H9 (cell line): ENCODE measurements around the gene EIF4G2. TPM values are rescaled to one million over a fixed set of nuclear protein-coding genes. Genes with fewer than 3 reads are reported as not detected.

Source experiments
- DNase-seq: peaks from one replicate; pipeline ENCODE4 v3.0.0-alpha.2; 2017
- H2AFZ ChIP-seq: one replicate; pipeline ENCODE4 v1.6.1; 2013; ENCODE audit warnings: mild to moderate bottlenecking, low read length, control low read depth, moderate library complexity
- H2AK5ac ChIP-seq: 2 replicates; pipeline ENCODE4 v1.6.1; 2013; ENCODE audit warnings: low read length, control low read depth, mixed read lengths; ENCODE audit not compliant: insufficient read length
- H2BK120ac ChIP-seq: one replicate; pipeline ENCODE4 v1.6.1; 2013; ENCODE audit warnings: low read depth, mild to moderate bottlenecking, low read length, control low read depth, inconsistent platforms; ENCODE audit not compliant: poor library complexity, severe bottlenecking
- H2BK12ac ChIP-seq: 2 replicates; pipeline ENCODE4 v1.6.1; 2013; ENCODE audit warnings: low read length, control low read depth, mixed read lengths, low read depth; ENCODE audit not compliant: insufficient read length
- H2BK15ac ChIP-seq: 2 replicates; pipeline ENCODE4 v1.6.1; 2013; ENCODE audit warnings: low read depth, low read length, control low read depth
- H2BK20ac ChIP-seq: one replicate; pipeline ENCODE4 v1.6.1; 2013; ENCODE audit warnings: low read depth, mild to moderate bottlenecking, low read length, control low read depth, inconsistent platforms; ENCODE audit not compliant: poor library complexity, severe bottlenecking
- H2BK5ac ChIP-seq: 2 replicates; pipeline ENCODE4 v1.6.1; 2013; ENCODE audit warnings: low read length, control low read depth, mixed read lengths; ENCODE audit not compliant: insufficient read length
- H3K14ac ChIP-seq: 2 replicates; pipeline ENCODE4 v1.6.1; 2013; ENCODE audit warnings: low read length, control low read depth; ENCODE audit not compliant: insufficient read depth
- H3K18ac ChIP-seq: 2 replicates; pipeline ENCODE4 v1.6.1; 2013; ENCODE audit warnings: low read depth, mild to moderate bottlenecking, mixed read lengths, low read length, control low read depth; ENCODE audit not compliant: insufficient read length
- H3K23ac ChIP-seq: 2 replicates; pipeline ENCODE4 v1.6.1; 2013; ENCODE audit warnings: low read length, control low read depth, mixed read lengths, low read depth; ENCODE audit not compliant: insufficient read length
- H3K23me2 ChIP-seq: 2 replicates; pipeline ENCODE4 v1.6.1; 2013; ENCODE audit warnings: low read depth, mild to moderate bottlenecking, mixed read lengths, low read length, control low read depth; ENCODE audit not compliant: insufficient read length, poor library complexity, severe bottlenecking
- H3K27ac ChIP-seq: 2 replicates; pipeline ENCODE4 v1.5.1; 2013; ENCODE audit warnings: low read length, control low read depth, mixed read lengths, low read depth; ENCODE audit not compliant: insufficient read length
- H3K27me3 ChIP-seq: 2 replicates; pipeline ENCODE4 v1.6.1; 2013; ENCODE audit warnings: low read length, control low read depth, inconsistent platforms; ENCODE audit not compliant: insufficient read depth
- H3K4ac ChIP-seq: 2 replicates; pipeline ENCODE4 v1.6.1; 2013; ENCODE audit warnings: low read depth, mild to moderate bottlenecking, control low read depth, inconsistent platforms, low read length, moderate library complexity
- H3K4me1 ChIP-seq: 2 replicates; pipeline ENCODE4 v1.6.1; 2013; ENCODE audit warnings: low read length, control low read depth, inconsistent platforms; ENCODE audit not compliant: insufficient read depth
- H3K4me2 ChIP-seq: 2 replicates; pipeline ENCODE4 v1.6.1; 2013; ENCODE audit warnings: low read length, control low read depth, mixed read lengths; ENCODE audit not compliant: insufficient read length, insufficient read depth
- H3K56ac ChIP-seq: 2 replicates; pipeline ENCODE4 v1.6.1; 2013; ENCODE audit warnings: low read depth, mild to moderate bottlenecking, mixed read lengths, low read length, control low read depth; ENCODE audit not compliant: insufficient read length
- H3K79me1 ChIP-seq: 2 replicates; pipeline ENCODE4 v1.6.1; 2013; ENCODE audit warnings: low read depth, mild to moderate bottlenecking, moderate library complexity, low read length, control low read depth, inconsistent platforms; ENCODE audit not compliant: insufficient read depth, poor library complexity, severe bottlenecking
- H3K79me2 ChIP-seq: 2 replicates; pipeline ENCODE4 v1.6.1; 2013; ENCODE audit warnings: low read length, control low read depth, inconsistent platforms; ENCODE audit not compliant: insufficient read depth
- H3K9ac ChIP-seq: 2 replicates; pipeline ENCODE4 v1.6.1; 2013; ENCODE audit warnings: low read length, control low read depth, mixed read lengths; ENCODE audit not compliant: insufficient read length; ENCODE audit errors: extremely low read depth
- H3K9me3 ChIP-seq: one replicate; pipeline ENCODE4 v1.6.1; 2013; ENCODE audit warnings: low read depth, low read length, inconsistent platforms; ENCODE audit not compliant: control insufficient read depth
- H3T11ph ChIP-seq: one replicate; pipeline ENCODE4 v1.6.1; 2013; ENCODE audit warnings: mild to moderate bottlenecking, low read length, control low read depth, inconsistent platforms
- H4K20me1 ChIP-seq: one replicate; pipeline ENCODE4 v1.6.1; 2013; ENCODE audit not compliant: control insufficient read depth, insufficient read length, insufficient read depth
- H4K5ac ChIP-seq: 2 replicates; pipeline ENCODE4 v1.6.1; 2013; ENCODE audit warnings: low read depth, mild to moderate bottlenecking, mixed read lengths, low read length, control low read depth; ENCODE audit not compliant: insufficient read length
- H4K8ac ChIP-seq: replicated peaks from 2 replicates; pipeline ENCODE4 v1.6.1; 2013; ENCODE audit warnings: low read length, control low read depth, mixed read lengths, low read depth; ENCODE audit not compliant: insufficient read length
- H4K91ac ChIP-seq: 2 replicates; pipeline ENCODE4 v1.6.1; 2013; ENCODE audit warnings: low read depth, mild to moderate bottlenecking, moderate library complexity, mixed read lengths, low read length, control low read depth; ENCODE audit not compliant: insufficient read length
- H3K27ac Mint-ChIP-seq, 3 experiments: 2 replicates in 2 of 3; 3 replicates in 1 of 3; pipeline ENCODE4 v1.8.0; 2020 to 2021; ENCODE audit warnings: mixed read lengths in 3 of 3, mild to moderate bottlenecking in 1 of 3, moderate library complexity in 1 of 3
- H3K27me3 Mint-ChIP-seq: 2 replicates; pipeline ENCODE4 v1.8.0; 2021; ENCODE audit warnings: low read depth, mild to moderate bottlenecking, moderate library complexity, mixed read lengths
- H3K36me3 Mint-ChIP-seq, 3 experiments: 2 replicates in 2 of 3; 3 replicates in 1 of 3; pipeline ENCODE4 v1.8.0; 2020 to 2021; ENCODE audit warnings: low read depth in 3 of 3, mixed read lengths in 3 of 3; ENCODE audit not compliant: insufficient read depth in 1 of 3
- H3K4me1 Mint-ChIP-seq, 2 experiments: 2 replicates each; pipeline ENCODE4 v1.8.0; 2020; ENCODE audit warnings: mixed read lengths in 2 of 2
- H3K4me3 Mint-ChIP-seq, 2 experiments: 2 replicates in 1 of 2; 3 replicates in 1 of 2; pipeline ENCODE4 v1.8.0; 2020 to 2021; ENCODE audit warnings: mild to moderate bottlenecking in 2 of 2, mixed read lengths in 2 of 2, moderate library complexity in 1 of 2
- H3K9me3 Mint-ChIP-seq, 2 experiments: 2 replicates in 1 of 2; 3 replicates in 1 of 2; pipeline ENCODE4 v1.8.0; 2020; ENCODE audit warnings: mild to moderate bottlenecking in 2 of 2, mixed read lengths in 2 of 2, moderate library complexity in 1 of 2
- CTCF ChIP-seq: fragments of 200-600 bp; sonication (generic); conservative IDR thresholded peaks from 3 replicates; pipeline ENCODE4 v1.8.0; 2021; ENCODE audit warnings: antibody characterized with exemption, mild to moderate bottlenecking
- WGBS: extraction: QIAGEN DNeasy Blood & Tissue Kit; methylation state at CpG from one replicate; pipeline ENCODE4 v1.1.7; 2013; ENCODE audit warnings: missing lambda C conversion rate, low lambda C conversion rate, mixed read lengths; ENCODE audit not compliant: insufficient read length; ENCODE audit errors: extremely low coverage; 5-methylcytosine and 5-hydroxymethylcytosine counted together
- total RNA-seq: library from RNA; stranded (reverse); gene quantifications from 2 replicates; pipeline ENCODE4 v1.2.1, GENCODE V29; 2021

EIF4G2 gene
- total RNA-seq, 1 experiment from 2014 or later, result 1,013 TPM

DNA sequence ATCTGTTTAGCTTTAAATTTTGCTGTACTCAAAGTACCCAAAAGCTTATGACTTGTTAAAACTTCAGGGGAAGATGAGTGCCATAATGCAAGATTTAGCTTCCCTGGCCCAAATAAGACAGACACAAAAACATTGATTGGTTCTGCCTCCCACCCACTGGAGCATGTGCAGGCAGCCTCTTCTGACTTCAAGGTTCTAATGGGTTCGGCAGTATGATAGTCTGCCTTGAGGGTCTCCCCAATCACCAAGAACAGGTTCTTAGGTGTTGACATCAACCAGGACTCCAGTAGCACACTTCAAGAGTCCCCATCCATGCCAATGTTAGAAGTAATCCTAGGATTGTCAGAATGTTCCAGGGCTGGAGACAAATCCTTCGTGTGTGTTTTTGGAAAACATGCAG lies 12.5 kb downstream of the EIF4G2 start:
- no CpG with 5 or more reads among the region's 2 CpGs for WGBS
- Histone ChIP-seq H3K79me1 (no peaks in the 10 kb centered on the region), H3T11ph (no peak overlapping the region), H3K79me2 (no peaks in the 10 kb centered on the region), H3K9ac (no peak overlapping the region), H2BK120ac (no peak overlapping the region), H3K9me3 (no peaks in the 10 kb centered on the region), H4K20me1 (no peaks in the 10 kb centered on the region), H2AFZ (no peak overlapping the region), H3K27me3 (no peaks in the 10 kb centered on the region), H2BK12ac (no peak overlapping the region), H3K23me2 (no peaks in the 10 kb centered on the region), H3K4ac (no peak overlapping the region), H2BK20ac (no peak overlapping the region), H2AK5ac (no peak overlapping the region), H3K4me1 (no peaks in the 10 kb centered on the region), H3K27ac (no peak overlapping the region), H3K4me2 (no peak overlapping the region), H4K91ac (no peak overlapping the region), H3K23ac (no peak overlapping the region), H3K18ac (no peak overlapping the region), H3K56ac (no peak overlapping the region), H4K5ac (no peak overlapping the region), H4K8ac (no peak overlapping the region), H3K14ac (no peak overlapping the region), H2BK5ac (no peak overlapping the region), H2BK15ac (no peak overlapping the region)
- Mint-ChIP-seq H3K27me3 (peaks cover 10% of the 10 kb centered on the region), H3K4me1 (peaks cover 4 to 6% of the 10 kb centered on the region in 2 experiments), H3K9me3 (no peaks in the 10 kb centered on the region), H3K27ac (peak overlapping the region in 1 of 3 experiments; percentile 87; a peak in 2 of 7 replicates), H3K4me3 (no peak overlapping the region), H3K36me3 (peaks cover 39 to 54% (median 47%) of the 10 kb centered on the region in 3 experiments; a peak in 6 of 7 replicates)
- no peak for DNase-seq
- TF ChIP-seq CTCF, result no peak
